T-cell (primary cell): ENCODE measurements around the gene MORN5. TPM values are rescaled to one million over a fixed set of nuclear protein-coding genes. Genes with fewer than 3 reads are reported as not detected.

Source experiments
- ATAC-seq, 4 experiments: fragments of 200-7000 bp in 3 of 4; fragments of 150-1000 bp in 1 of 4; cut with Tn5 transposase; replicated peaks in 1 of 4; 1 replicate in 3 of 4; 2 replicates in 1 of 4; pipeline ENCODE4 v1.10.0; 2021; ENCODE audit warnings: moderate library complexity in 3 of 4, mild to moderate bottlenecking in 2 of 4, moderate number of reproducible peaks in 1 of 4
- CTCF ChIA-PET, 2 donors: fragments of 300-600 bp; sonication (Branson Sonifier 250); formaldehyde crosslinking; loops; one replicate each; lab custom pipeline; 2022; ENCODE audit warnings: antibody characterized with exemption in 2 of 2; lab: Charles Lee
- POLR2A ChIA-PET, 2 donors: fragments of 300-600 bp; sonication (Branson Sonifier 250); formaldehyde crosslinking; loops; one replicate each; lab custom pipeline; 2022; ENCODE audit warnings: antibody characterized with exemption in 2 of 2; lab: Charles Lee
- DNase-seq, 35 experiments: peaks; one replicate each; pipeline versions ENCODE4 v3.0.0 to v3.0.0-alpha.2; 2013 to 2023
- H3K27ac ChIP-seq: one replicate; pipeline ENCODE4 v1.5.1; 2013; ENCODE audit warnings: low read length
- H3K27me3 ChIP-seq, 2 experiments: replicated peaks in 1 of 2; 1 replicate in 1 of 2; 2 replicates in 1 of 2; pipeline versions ENCODE4 v1.6.1 to v1.7.0; 2013; ENCODE audit warnings: low read length in 1 of 2, mixed read lengths in 1 of 2; ENCODE audit not compliant: control insufficient read depth in 2 of 2, insufficient read depth in 2 of 2; ENCODE audit errors: extremely low read depth in 1 of 2
- H3K36me3 ChIP-seq, 2 donors: 1 replicate in 1 of 2; 2 replicates in 1 of 2; pipeline versions ENCODE4 v1.6.1 to v1.7.0; 2013; ENCODE audit warnings: low read length in 1 of 2; ENCODE audit not compliant: control insufficient read depth in 2 of 2, insufficient read depth in 1 of 2; ENCODE audit errors: extremely low read depth in 1 of 2
- H3K4me1 ChIP-seq, 2 experiments: 1 replicate in 1 of 2; 2 replicates in 1 of 2; pipeline versions ENCODE4 v1.6.1 to v1.7.0; 2013; ENCODE audit warnings: low read length in 2 of 2, mixed read lengths in 1 of 2; ENCODE audit not compliant: insufficient read depth in 2 of 2, control insufficient read depth in 1 of 2; ENCODE audit errors: extremely low read depth in 1 of 2
- H3K4me3 ChIP-seq, 2 donors: 1 replicate in 1 of 2; 2 replicates in 1 of 2; pipeline versions ENCODE4 v1.5.1 to v1.7.0; 2013; ENCODE audit warnings: mild to moderate bottlenecking in 2 of 2, low read length in 1 of 2, moderate library complexity in 1 of 2; ENCODE audit not compliant: control insufficient read depth in 1 of 2; ENCODE audit errors: extremely low read depth in 1 of 2
- H3K9me3 ChIP-seq: 2 replicates; pipeline ENCODE4 v1.7.0; 2013
- H3K27ac Mint-ChIP-seq, 2 donors: one replicate each; pipeline ENCODE4 v1.8.0; 2020 to 2021; ENCODE audit warnings: mild to moderate bottlenecking in 2 of 2, mixed read lengths in 2 of 2
- H3K27me3 Mint-ChIP-seq, 2 donors: one replicate each; pipeline ENCODE4 v1.8.0; 2021 to 2022; ENCODE audit warnings: mixed read lengths in 2 of 2
- H3K36me3 Mint-ChIP-seq: one replicate; pipeline ENCODE4 v1.8.0; 2021; ENCODE audit warnings: mixed read lengths
- H3K4me1 Mint-ChIP-seq, 3 donors: one replicate each; pipeline ENCODE4 v1.8.0; 2020 to 2022; ENCODE audit warnings: mixed read lengths in 3 of 3, mild to moderate bottlenecking in 1 of 3
- H3K4me3 Mint-ChIP-seq, 3 donors: one replicate each; pipeline ENCODE4 v1.8.0; 2020 to 2022; ENCODE audit warnings: mild to moderate bottlenecking in 3 of 3, mixed read lengths in 3 of 3, moderate library complexity in 3 of 3
- H3K9me3 Mint-ChIP-seq, 3 donors: one replicate each; pipeline ENCODE4 v1.8.0; 2020 to 2022; ENCODE audit warnings: mixed read lengths in 3 of 3
- WGBS: methylation state at CpG from one replicate; pipeline ENCODE4 v1.1.5; 2013; ENCODE audit warnings: missing lambda C conversion rate; ENCODE audit not compliant: insufficient coverage; 5-methylcytosine and 5-hydroxymethylcytosine counted together
- total RNA-seq, 35 experiments: library from RNA in 6 of 35; stranded (reverse) in 6 of 35; fragments of 120-200 nt in 1 of 35; gene quantifications; one replicate each; pipeline versions ENCODE4 v1.2.1 to v1.2.4 and lab custom pipeline; 2013 to 2026

MORN5 gene
- total RNA-seq (not detected), total RNA-seq (lab: John Stamatoyannopoulos, UW) (0 to 0.07 (median 0) reads per million in 29 experiments)
- total RNA-seq (2013), result not detected

DNA sequence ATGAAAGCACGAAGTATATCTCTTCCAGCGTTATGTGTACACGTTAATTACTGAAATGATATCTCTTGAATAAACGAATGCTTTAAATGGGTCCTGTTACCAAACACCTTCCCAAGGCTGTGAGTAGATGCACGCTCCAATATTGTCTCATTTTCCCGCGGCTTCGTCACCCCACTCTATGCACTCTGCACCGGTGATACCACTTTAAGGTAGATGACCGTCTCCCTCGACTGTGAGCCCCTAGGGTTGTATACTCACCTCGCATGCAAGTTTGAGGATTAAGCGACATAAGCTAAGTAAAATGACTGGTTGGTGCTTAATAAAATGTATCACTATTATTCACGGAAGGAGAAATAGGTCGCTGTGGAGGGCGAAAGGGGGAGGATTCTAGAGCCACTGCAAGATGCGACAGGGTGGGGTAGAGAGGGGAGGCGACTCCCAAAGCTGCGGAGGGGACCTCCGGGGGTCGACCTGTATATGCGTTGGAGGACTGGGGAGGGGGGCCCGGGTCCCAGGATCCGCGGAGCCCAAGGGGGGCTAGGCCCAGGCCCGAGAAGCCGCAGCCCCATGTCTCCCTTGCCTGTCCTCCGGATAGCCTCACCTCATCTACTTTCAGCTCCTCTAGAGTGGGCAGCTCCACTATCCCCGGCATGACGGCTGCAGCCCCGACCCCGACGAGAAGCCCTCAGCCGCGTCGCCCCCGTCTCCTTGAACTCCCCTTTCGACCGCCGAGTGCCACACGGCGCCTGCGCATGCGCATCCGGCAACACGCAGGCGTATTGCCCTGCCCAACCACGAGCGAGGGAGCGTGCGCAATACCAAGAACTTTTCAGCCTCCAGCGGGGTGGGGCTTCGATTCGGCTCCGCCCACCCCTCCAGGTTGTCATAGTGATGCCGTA, at the start of gene MORN5, which contains the start of gene NDUFA8:
Gene MORN5 (plus strand): TSS at position 883 of the 899 bp plus-strand sequence. CDS start 65 bp downstream, outside the sequence.
Gene NDUFA8 (minus strand): TSS at position 754 of the 899 bp plus-strand sequence. CDS start 102 bp downstream, at position 652.
- Histone ChIP-seq H3K36me3 (no peaks in the 10 kb centered on the region), H3K27ac (peak within 1 kb of the TSS; percentile 79), H3K4me1 (peaks cover 11 to 12% of the 10 kb centered on the region in 2 experiments), H3K4me3 (peak within 1 kb of the TSS; percentile 83 to 97), H3K27me3 (peaks cover 0 to 5% of the 10 kb centered on the region in 2 experiments), H3K9me3 (no peaks in the 10 kb centered on the region)
- Mint-ChIP-seq H3K36me3 (peaks cover 2% of the 10 kb centered on the region), H3K9me3 (peaks cover 0 to 6% (median 0%) of the 10 kb centered on the region in 3 donors), H3K4me3 (peak within 1 kb of the TSS; percentile 88 to 98 (median 98)), H3K27me3 (peaks cover 15 to 18% of the 10 kb centered on the region in 2 donors), H3K27ac (peak within 1 kb of the TSS; percentile 92 to 97), H3K4me1 (peaks cover 43 to 54% (median 48%) of the 10 kb centered on the region in 3 donors)
- POLR2A ChIA-PET, result no interaction called here
- 0% methylated on average over 31 of the region's 56 CpGs for WGBS
- ATAC-seq (peak; percentile 93 to 97 (median 94)), DNase-seq (peak; percentile 89 to 98 (median 94))
- CTCF ChIA-PET, result interaction anchor here (0.6 to 1.3 kb wide), 5 partner anchors 14 to 659 kb away, joined by 3 to 5 read pairs (median 3); no protein-coding TSS in a partner anchor

DNA sequence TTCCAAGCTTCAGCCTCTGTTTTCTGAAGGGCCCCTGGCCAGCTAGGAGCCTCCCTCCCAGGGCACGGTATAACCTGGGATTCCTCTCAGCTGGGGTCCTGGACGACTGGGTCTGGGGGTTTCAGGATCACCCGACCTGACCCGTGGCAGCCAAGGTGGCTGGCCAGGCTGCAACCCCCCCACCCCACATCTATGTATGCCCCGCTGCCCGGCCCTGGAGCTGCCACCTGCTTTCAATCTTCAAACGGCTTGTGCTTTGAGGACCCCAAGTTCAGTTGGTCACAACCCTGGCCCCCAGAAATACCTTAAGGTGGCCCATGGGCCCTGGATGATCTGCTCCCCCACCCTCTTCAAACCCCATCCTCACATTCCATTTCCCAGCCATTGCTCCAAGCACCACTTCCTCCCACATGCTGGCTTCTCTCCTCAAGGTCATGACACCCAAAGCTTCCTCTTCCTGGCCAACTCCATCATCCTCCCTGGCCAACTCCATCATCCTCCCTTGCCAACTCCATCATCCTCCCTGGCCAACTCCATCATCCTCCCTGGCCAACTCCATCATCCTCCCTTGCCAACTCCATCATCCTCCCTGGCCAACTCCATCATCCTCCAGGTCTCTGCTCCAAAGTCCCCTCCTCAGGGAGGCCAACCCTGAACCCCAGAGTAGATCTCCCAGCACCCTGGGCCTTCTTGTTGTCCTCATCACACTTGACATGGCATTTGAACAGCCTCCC, 49.4 kb upstream of the MORN5 start:
- ChIA-PET CTCF (interaction anchor here in 1 of 2 donors (0.7 kb wide), 1 partner anchor 1359 kb away, joined by 3 read pairs; no protein-coding TSS in a partner anchor), POLR2A (no interaction called here)
- no peaks in the 10 kb centered on the region for H3K4me1 Mint-ChIP-seq
- no peak overlapping the region for H3K4me3 Mint-ChIP-seq
- no peak for ATAC-seq
- DNase-seq, result no peak
- H3K27me3 Mint-ChIP-seq, result peaks cover 4 to 6% of the 10 kb centered on the region in 2 donors
- WGBS, result 81% methylated on average over 7 of the region's 7 CpGs
- Histone ChIP-seq H3K4me3 (no peak overlapping the region), H3K27me3 (peaks cover 0 to 12% of the 10 kb centered on the region in 2 experiments), H3K4me1 (no peaks in the 10 kb centered on the region), H3K9me3 (no peaks in the 10 kb centered on the region), H3K27ac (no peak overlapping the region), H3K36me3 (no peaks in the 10 kb centered on the region)
- H3K27ac Mint-ChIP-seq, result no peak overlapping the region
- H3K9me3 Mint-ChIP-seq, result no peaks in the 10 kb centered on the region
- no peaks in the 10 kb centered on the region for H3K36me3 Mint-ChIP-seq

DNA sequence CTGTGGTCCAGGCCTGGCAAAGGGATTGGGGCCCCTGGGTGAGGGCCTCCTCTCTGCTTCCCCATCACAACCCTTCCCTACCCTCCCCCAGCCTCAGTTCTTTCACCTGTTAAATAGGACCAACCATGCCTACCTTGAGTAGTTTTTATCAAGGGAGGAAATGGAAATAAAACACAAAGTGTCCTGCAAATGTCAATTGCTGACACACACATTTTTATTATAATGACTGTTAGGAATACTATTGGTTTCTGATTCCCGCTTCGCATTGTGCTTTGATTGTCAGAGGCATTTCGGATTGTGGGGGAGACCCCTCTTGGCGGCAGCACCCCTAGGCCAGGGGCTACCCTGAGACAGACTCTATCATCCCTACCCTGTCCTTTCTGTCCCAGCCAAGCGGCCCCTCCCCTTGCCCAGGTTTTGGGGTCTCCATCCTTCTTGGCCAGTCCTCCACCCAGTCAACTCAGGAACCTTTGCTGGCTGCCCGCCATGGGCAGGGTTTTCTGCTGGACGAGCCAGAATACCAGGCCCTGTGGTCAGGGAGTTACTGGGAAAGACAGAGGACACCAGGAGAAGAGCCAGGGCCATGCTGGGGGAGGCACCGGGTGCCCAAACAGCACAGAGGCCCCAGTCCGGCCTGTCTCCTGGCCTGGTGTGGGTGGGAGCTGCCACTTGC, 48.2 kb upstream of the MORN5 start:
- POLR2A ChIA-PET, result no interaction called here
- Mint-ChIP-seq H3K9me3 (no peaks in the 10 kb centered on the region), H3K4me1 (no peaks in the 10 kb centered on the region), H3K36me3 (no peaks in the 10 kb centered on the region), H3K27me3 (peaks cover 4 to 8% of the 10 kb centered on the region in 2 donors), H3K27ac (no peak overlapping the region), H3K4me3 (no peak overlapping the region)
- CTCF ChIA-PET, result no interaction called here
- H3K27ac ChIP-seq, result no peak overlapping the region
- 89% methylated on average over 8 of the region's 9 CpGs for WGBS
- ATAC-seq, result no peak
- H3K4me3 ChIP-seq, result no peak overlapping the region
- H3K9me3 ChIP-seq, result no peaks in the 10 kb centered on the region
- peaks cover 0 to 18% of the 10 kb centered on the region in 2 experiments for H3K27me3 ChIP-seq
- no peak for DNase-seq
- H3K4me1 ChIP-seq, result no peaks in the 10 kb centered on the region
- H3K36me3 ChIP-seq, result no peaks in the 10 kb centered on the region

DNA sequence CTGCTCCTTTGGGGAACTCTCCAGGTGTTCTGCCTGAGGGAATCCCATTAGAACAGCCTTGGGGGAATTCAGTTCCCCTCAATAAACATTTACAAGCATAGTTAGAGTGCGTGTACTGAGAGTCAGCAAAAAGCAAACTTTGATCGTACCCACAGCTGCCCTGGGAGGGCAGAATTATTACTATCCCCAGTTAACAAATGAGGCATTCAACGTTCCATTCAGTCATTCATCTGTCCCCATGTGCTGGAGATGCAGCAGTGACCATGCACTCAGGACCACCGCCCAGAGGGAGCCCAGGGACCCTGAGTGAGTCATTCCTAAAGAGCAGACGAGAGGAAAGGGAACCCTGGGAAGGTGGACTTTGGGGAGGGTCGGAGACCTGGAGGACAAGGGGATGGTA, 47.5 kb upstream of the MORN5 start:
- Histone ChIP-seq H3K4me1 (no peaks in the 10 kb centered on the region), H3K27ac (no peak overlapping the region), H3K36me3 (no peaks in the 10 kb centered on the region), H3K9me3 (no peaks in the 10 kb centered on the region), H3K4me3 (no peak overlapping the region), H3K27me3 (peaks cover 0 to 18% of the 10 kb centered on the region in 2 experiments)
- ChIA-PET CTCF (no interaction called here), POLR2A (no interaction called here)
- Mint-ChIP-seq H3K36me3 (no peaks in the 10 kb centered on the region), H3K27me3 (peaks cover 4 to 8% of the 10 kb centered on the region in 2 donors), H3K27ac (no peak overlapping the region), H3K9me3 (no peaks in the 10 kb centered on the region), H3K4me1 (no peaks in the 10 kb centered on the region), H3K4me3 (no peak overlapping the region)
- ATAC-seq, result no peak
- no peak for DNase-seq
- 75% methylated on average over 4 of the region's 6 CpGs for WGBS

DNA sequence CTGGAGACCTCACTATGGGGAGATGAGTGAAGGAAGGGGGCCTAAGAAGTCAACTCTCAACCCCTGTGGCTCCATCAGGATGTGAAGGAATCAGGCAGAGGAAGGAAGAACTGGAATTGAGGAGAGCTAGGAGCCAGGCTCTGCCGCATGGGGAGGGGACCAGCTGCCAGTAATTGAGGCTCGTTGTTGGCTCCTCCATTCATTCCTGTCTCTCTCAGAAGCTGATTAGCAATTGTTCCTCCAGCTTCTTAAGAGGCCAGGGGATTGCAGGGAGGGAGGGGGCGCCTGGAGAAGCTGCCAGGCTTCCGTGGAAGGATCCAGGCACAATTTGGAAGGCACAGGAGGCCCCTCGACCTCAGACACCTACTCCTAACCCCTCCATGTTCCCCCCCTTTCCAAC, 46.1 kb upstream of the MORN5 start:
- H3K4me3 Mint-ChIP-seq, result no peak overlapping the region
- no CpG with 5 or more reads among the region's 5 CpGs for WGBS
- Histone ChIP-seq H3K27ac (no peak overlapping the region), H3K9me3 (no peaks in the 10 kb centered on the region), H3K4me3 (no peak overlapping the region), H3K27me3 (peaks cover 0 to 18% of the 10 kb centered on the region in 2 experiments), H3K4me1 (no peaks in the 10 kb centered on the region), H3K36me3 (no peaks in the 10 kb centered on the region)
- no peak overlapping the region for H3K27ac Mint-ChIP-seq
- ChIA-PET CTCF (no interaction called here), POLR2A (interaction anchor here in 1 of 2 donors (0.6 kb wide), 1 partner anchor 980 kb away, joined by 3 read pairs; no protein-coding TSS in a partner anchor)
- ATAC-seq (no peak), DNase-seq (no peak)
- no peaks in the 10 kb centered on the region for H3K4me1 Mint-ChIP-seq
- no peaks in the 10 kb centered on the region for H3K36me3 Mint-ChIP-seq
- H3K27me3 Mint-ChIP-seq, result peaks cover 4 to 8% of the 10 kb centered on the region in 2 donors
- H3K9me3 Mint-ChIP-seq, result no peaks in the 10 kb centered on the region
